GM19467 (cell line): ENCODE data around the gene PCDHGA10.
"Not testable (repeated sequence)": the region's sequence is repeated elsewhere in the genome, so short reads cannot be mapped to it uniquely, and the experiment has no call there.

ENCODE experiments used
- ATAC-seq: cut with Tn5 transposase; IDR thresholded peaks from one replicate; pipeline ENCODE4 v1.9.1; 2021; ENCODE audit warnings: mild to moderate bottlenecking, moderate library complexity; ENCODE audit not compliant: unreplicated experiment

The PCDHGA10 gene

DNA sequence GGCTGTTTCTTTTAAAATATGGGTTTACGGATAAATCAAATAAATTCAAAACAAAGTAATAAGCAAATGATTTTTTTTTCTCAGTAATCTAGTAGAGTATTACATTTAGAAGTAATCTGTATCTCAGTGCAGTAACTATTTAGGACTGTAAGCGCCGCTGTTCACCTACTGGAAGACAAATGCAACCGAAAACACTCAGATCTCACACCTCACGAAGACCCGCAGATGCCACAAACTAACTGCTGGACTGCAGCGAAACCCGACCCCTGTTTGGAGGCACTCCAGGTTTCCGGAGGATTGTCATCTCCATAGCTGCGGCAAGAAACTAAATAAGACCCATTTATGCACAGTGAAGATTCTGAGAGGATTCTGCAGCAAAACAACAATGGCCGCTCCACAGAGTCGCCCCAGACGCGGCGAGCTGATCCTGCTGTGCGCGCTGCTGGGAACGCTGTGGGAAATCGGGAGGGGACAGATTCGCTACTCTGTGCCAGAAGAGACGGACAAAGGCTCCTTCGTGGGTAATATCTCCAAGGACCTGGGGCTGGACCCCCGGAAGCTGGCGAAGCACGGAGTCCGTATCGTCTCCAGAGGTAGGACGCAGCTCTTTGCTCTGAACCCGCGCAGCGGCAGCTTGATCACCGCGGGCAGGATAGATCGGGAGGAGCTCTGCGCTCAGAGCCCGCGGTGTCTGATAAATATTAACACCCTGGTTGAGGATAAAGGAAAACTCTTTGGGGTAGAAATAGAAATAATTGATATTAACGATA lies 20.2 kb upstream of the PCDHGA10 start, which contains the start of gene PCDHGA8:
Gene PCDHGA8 (plus strand): TSS at position 205 of the 770 bp plus-strand sequence. CDS start 181 bp downstream, at position 386.
- no peak for ATAC-seq

- no peak for ATAC-seq
Measured at GRCh38 chr5:141393267-141393666, 19.5 kb upstream of the PCDHGA10 start.

GRCh38 chr5:141394401-141395187 lies 18.2 kb upstream of the PCDHGA10 start:
- not testable (repeated sequence) for ATAC-seq

DNA sequence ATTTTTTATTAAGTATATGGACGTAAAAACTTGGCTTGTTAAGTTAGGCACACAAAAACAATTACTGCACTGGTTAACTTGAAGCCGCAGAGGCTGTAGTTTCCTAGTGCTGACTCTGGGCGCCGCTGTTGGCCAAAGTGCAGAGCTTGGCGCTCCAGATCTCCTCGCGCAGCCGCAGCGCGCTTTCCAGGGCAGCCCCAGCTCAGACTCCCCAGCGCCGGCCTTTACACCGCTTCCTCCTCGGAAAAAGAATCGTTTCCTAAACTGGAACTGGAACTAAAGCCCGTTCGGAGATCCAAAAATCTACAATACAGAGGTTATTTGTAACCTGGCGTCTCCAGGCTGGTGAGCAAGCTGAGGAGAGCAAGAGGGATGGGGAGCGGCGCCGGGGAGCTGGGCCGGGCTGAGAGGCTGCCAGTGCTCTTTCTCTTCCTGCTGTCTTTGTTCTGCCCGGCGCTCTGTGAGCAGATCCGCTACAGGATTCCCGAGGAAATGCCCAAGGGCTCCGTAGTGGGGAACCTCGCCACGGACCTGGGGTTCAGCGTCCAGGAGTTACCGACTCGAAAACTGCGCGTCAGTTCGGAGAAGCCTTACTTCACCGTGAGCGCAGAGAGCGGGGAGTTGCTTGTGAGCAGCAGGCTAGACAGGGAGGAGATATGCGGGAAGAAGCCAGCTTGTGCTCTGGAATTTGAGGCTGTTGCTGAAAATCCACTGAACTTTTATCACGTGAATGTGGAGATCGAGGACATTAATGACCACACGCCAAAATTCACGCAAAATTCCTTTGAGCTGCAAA lies 14.8 kb upstream of the PCDHGA10 start, which contains the start of gene PCDHGB5:
Gene PCDHGB5 (plus strand): TSS at position 192 of the 796 bp plus-strand sequence. CDS start 181 bp downstream, at position 373.
- not testable (repeated sequence) for ATAC-seq

GRCh38 chr5:141398608-141399007 lies 14.2 kb upstream of the PCDHGA10 start:
- no peak for ATAC-seq

DNA sequence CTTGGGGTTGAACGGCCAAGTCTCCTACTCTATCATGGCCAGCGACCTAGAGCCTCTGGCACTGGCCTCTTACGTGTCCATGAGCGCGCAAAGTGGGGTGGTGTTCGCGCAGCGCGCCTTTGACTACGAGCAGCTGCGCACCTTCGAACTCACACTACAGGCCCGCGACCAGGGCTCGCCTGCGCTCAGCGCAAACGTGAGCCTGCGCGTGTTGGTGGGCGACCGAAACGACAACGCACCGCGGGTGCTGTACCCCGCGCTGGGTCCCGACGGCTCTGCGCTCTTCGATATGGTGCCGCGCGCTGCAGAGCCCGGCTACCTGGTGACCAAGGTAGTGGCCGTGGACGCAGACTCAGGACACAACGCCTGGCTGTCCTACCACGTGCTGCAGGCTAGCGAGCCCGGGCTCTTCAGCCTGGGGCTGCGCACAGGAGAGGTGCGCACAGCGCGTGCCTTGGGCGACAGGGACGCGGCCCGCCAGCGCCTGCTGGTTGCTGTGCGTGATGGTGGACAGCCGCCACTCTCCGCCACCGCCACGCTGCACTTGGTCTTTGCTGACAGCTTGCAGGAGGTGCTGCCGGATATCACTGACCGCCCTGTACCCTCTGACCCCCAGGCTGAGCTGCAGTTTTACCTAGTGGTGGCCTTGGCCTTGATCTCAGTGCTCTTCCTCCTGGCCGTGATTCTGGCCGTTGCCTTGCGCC lies 13.1 kb upstream of the PCDHGA10 start:
- no peak for ATAC-seq

DNA sequence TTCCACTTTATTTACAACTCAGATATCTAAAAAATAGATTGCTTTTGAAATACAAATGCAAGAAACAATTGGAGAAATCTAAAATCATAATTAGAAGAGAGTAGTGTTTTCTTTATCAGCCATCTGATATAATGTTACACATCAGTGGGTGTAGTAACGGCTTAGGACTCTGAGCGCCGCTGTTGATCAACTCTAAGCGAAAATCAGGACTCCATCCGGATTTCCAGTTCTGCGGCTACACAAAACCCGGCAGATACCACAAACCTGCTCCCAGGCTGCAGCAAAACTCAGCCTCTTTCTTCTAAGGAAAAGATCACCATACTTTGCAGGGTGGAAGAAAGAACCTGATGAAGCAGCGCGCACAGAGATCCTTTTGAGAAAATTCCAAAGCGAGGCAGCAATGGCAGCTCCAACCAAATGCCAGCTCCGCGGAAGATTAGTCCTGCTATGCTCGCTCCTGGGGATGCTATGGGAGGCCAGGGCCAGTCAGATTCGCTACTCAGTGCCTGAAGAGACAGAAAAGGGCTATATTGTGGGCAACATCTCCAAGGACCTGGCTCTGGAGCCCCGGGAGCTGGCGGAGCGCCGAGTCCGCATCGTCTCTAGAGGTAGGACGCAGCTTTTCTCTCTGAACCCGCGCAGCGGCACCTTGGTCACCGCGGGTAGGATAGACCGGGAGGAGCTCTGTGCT lies 10.1 kb upstream of the PCDHGA10 start, which contains the start of gene PCDHGA9:
Gene PCDHGA9 (plus strand): TSS at position 226 of the 691 bp plus-strand sequence. CDS start 175 bp downstream, at position 401.
- no peak for ATAC-seq

DNA sequence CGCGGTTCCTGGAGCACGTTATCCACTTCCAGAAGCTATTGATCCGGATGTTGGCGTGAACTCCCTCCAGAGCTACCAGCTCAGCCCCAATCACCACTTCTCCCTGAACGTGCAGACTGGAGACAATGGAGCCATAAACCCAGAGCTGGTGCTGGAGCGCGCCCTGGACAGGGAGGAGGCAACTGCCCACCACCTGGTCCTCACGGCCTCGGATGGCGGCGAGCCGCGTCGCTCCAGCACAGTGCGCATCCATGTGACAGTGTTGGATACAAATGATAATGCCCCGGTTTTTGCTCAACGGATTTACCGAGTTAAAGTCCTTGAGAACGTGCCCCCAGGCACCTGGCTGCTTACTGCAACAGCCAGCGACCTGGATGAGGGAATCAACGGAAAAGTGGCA lies 9.4 kb upstream of the PCDHGA10 start:
- no peak for ATAC-seq

- ATAC-seq, result not testable (repeated sequence)
Measured at GRCh38 chr5:141407790-141408505, 4.8 kb upstream of the PCDHGA10 start, which contains the start of gene PCDHGB6. Gene PCDHGB6, plus strand, starts transcription at chr5:141408021. Its CDS starts 182 bp downstream, at chr5:141408203.

DNA sequence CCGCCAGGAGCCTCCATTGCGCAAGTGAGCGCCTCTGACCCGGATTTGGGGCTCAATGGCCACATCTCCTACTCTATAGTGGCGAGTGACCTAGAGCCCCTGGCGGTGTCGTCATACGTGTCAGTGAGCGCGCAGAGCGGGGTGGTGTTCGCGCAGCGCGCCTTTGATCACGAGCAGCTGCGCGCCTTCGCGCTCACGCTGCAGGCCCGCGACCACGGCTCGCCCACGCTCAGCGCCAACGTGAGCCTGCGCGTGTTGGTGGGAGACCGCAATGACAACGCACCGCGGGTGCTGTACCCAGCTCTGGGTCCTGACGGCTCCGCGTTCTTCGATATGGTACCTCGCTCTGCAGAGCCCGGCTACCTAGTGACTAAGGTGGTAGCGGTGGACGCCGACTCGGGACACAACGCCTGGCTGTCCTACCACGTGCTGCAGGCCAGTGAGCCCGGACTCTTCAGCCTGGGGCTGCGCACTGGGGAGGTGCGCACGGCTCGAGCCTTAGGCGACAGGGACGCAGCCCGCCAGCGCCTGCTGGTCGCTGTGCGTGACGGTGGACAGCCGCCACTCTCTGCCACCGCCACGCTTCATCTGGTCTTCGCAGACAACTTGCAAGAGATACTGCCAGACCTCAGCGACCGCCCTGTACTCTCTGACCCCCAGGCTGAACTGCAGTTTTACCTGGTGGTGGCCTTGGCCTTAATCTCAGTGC lies 3.0 kb upstream of the PCDHGA10 start:
- ATAC-seq, result no peak

DNA sequence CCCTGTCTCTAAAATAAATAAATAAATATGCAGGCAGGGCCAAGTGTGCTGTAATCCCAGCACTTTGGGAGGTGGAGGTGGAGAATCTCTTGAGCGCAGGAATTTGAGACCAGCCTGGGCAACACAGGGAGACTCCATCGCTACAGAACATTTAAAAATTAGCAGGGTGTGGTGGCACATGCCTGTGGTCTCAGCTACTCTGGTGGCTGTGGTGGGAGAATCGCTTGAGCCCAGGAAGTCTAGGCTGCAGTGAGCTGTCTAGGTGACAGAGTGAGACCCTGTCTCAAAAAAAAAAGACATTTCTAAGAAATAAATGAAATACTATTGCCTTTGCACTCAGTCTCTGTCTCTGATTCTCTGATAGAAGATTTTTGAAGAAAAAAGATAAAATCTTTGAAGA lies 1.2 kb upstream of the PCDHGA10 start:
- no peak for ATAC-seq

- ATAC-seq, result no peak
Measured at GRCh38 chr5:141413540-141414069, 818 bp downstream of the PCDHGA10 start.

GRCh38 chr5:141414548-141415274 lies 1.9 kb downstream of the PCDHGA10 start:
- not testable (repeated sequence) for ATAC-seq

DNA sequence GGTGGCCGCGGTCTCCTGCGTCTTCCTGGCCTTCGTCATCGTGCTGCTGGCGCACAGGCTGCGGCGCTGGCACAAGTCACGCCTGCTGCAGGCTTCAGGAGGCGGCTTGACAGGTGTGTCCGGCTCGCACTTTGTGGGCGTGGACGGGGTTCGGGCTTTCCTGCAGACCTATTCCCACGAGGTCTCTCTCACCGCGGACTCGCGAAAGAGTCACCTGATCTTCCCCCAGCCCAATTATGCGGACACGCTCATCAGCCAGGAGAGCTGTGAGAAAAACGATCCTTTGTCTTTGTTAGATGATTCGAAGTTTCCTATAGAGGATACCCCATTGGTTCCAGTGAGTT lies 2.5 kb downstream of the PCDHGA10 start:
- ATAC-seq, result not testable (repeated sequence)

DNA sequence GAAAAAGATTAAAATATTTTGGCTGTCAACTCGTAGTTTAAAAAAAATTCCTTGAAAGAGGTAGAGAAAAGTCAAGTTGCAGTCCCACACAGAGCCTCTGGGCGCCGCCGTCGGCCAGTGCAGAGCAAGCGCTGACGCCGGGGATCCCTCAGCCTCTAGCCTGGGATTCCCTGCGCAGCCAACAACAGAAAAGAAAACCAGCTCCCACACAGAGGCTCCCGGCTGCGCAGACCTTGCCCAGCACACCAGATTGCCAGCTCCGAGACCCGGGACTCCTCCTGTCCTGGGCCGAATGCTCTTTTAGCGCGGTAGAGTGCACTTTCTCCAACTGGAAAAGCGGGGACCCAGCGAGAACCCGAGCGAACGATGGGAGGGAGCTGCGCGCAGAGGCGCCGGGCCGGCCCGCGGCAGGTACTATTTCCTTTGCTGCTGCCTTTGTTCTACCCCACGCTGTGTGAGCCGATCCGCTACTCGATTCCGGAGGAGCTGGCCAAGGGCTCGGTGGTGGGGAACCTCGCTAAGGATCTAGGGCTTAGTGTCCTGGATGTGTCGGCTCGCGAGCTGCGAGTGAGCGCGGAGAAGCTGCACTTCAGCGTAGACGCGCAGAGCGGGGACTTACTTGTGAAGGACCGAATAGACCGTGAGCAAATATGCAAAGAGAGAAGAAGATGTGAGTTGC lies 4.8 kb downstream of the PCDHGA10 start, which contains the start of gene PCDHGB7:
Gene PCDHGB7 (plus strand): TSS at position 184 of the 679 bp plus-strand sequence. CDS start 183 bp downstream, at position 367.
- peak; percentile 75 for ATAC-seq

- no peak for ATAC-seq
Measured at GRCh38 chr5:141419074-141419880, 6.5 kb downstream of the PCDHGA10 start.
